MM.1S (cell line): Measurements from ENCODE around the gene MNX1.

Source experiments
- CTCF ChIP-seq: fragments of 300-600 bp; sonication (generic); IDR thresholded peaks from 2 replicates; pipeline ENCODE4 v1.5.1; 2016; ENCODE audit warnings: antibody characterized with exemption, low read length, mixed read lengths
- EZH2phosphoT487 ChIP-seq: fragments of 300-600 bp; sonication (generic); IDR thresholded peaks from 2 replicates; pipeline ENCODE4 v1.6.1; 2018; ENCODE audit warnings: antibody characterized with exemption, low read length

- no peak for TF ChIP-seq CTCF
- TF ChIP-seq EZH2phosphoT487, result no peak
Observed at GRCh38 chr7:157011333-157012112, 1.1 kb upstream of the MNX1 start.
